SK-N-SH (cell line): ENCODE data around the gene SLC35B3. TPM values are rescaled to one million over a fixed set of nuclear protein-coding genes. Genes with fewer than 3 reads are reported as not detected.

Experiments
- CTCF ChIA-PET: fragments of 300-600, 350-600 bp; formaldehyde crosslinking; extraction: SDS; loops from one replicate; lab custom pipeline; 2021; lab: Yijun Ruan, JAX
- POLR2A ChIA-PET: fragments of 350-600 bp; sonication (Branson Sonifier 250); formaldehyde crosslinking; extraction: SDS; loops from one replicate; lab custom pipeline; 2020; ENCODE audit warnings: antibody characterized with exemption, inconsistent platforms; lab: Yijun Ruan, JAX
- DNase-seq: peaks from one replicate; pipeline ENCODE4 v3.0.0; 2012
- H2AFZ ChIP-seq: fragments of 200-600 bp; sonication (generic); 2 replicates; pipeline ENCODE4 v1.8.1; 2016; ENCODE audit warnings: antibody characterized with exemption, mild to moderate bottlenecking, low read depth
- H3F3A ChIP-seq: fragments of 200-600 bp; sonication (generic); replicated peaks from 2 replicates; pipeline ENCODE3; 2016; ENCODE audit warnings: antibody characterized with exemption, mild to moderate bottlenecking; ENCODE audit not compliant: insufficient read depth
- H3K27ac ChIP-seq, 2 experiments: fragments of 200-500 bp in 1 of 2; fragments of 200-600 bp in 1 of 2; sonication (Bioruptor generic) in 1 of 2; sonication (generic), shearing (Covaris generic) in 1 of 2; 2 replicates each; pipeline versions ENCODE4 v1.5.1 to v1.6.1; 2014 to 2016; ENCODE audit warnings: low read depth in 2 of 2, inconsistent platforms in 1 of 2, low read length in 1 of 2, mild to moderate bottlenecking in 1 of 2, mixed read lengths in 1 of 2
- H3K27me3 ChIP-seq: fragments of 200-600 bp; sonication (generic), shearing (Covaris generic); 2 replicates; pipeline ENCODE4 v1.6.1; 2016; ENCODE audit warnings: mixed run types; ENCODE audit not compliant: insufficient read depth
- H3K36me3 ChIP-seq, 2 experiments: fragments of 200-500 bp in 1 of 2; fragments of 200-600 bp in 1 of 2; sonication (Bioruptor generic) in 1 of 2; sonication (generic) in 1 of 2; replicated peaks in 1 of 2; 2 replicates each; pipeline versions ENCODE3 to v1.5.1; 2014 to 2016; ENCODE audit warnings: low read length in 1 of 2, mild to moderate bottlenecking in 1 of 2; ENCODE audit not compliant: insufficient read depth in 2 of 2, control insufficient read depth in 1 of 2
- H3K4me1 ChIP-seq, 2 experiments: fragments of 200-500 bp in 1 of 2; fragments of 200-600 bp in 1 of 2; sonication (Bioruptor generic) in 1 of 2; sonication (generic), shearing (Covaris generic) in 1 of 2; 2 replicates each; pipeline versions ENCODE4 v1.5.1 to v1.6.1; 2014 to 2016; ENCODE audit warnings: low read depth in 1 of 2, low read length in 1 of 2, mixed run types in 1 of 2; ENCODE audit not compliant: insufficient read depth in 2 of 2, control insufficient read depth in 1 of 2
- H3K4me2 ChIP-seq: fragments of 200-600 bp; sonication (generic), shearing (Covaris generic); 2 replicates; pipeline ENCODE4 v1.6.1; 2017; ENCODE audit warnings: mixed run types
- H3K4me3 ChIP-seq, 2 experiments: fragments of 200-500 bp in 1 of 2; fragments of 200-600 bp in 1 of 2; sonication (Bioruptor generic) in 1 of 2; sonication (generic), shearing (Covaris generic) in 1 of 2; 2 replicates each; pipeline versions ENCODE4 v1.5.1 to v1.8.1; 2014 to 2016; ENCODE audit warnings: low read depth in 2 of 2, inconsistent platforms in 1 of 2, low read length in 1 of 2, mild to moderate bottlenecking in 1 of 2, mixed read lengths in 1 of 2, moderate library complexity in 1 of 2
- H3K79me2 ChIP-seq: fragments of 200-600 bp; sonication (generic); 2 replicates; pipeline ENCODE4 v1.8.1; 2017; ENCODE audit warnings: mild to moderate bottlenecking; ENCODE audit not compliant: insufficient read depth
- H3K9ac ChIP-seq: fragments of 200-600 bp; sonication (generic); 2 replicates; pipeline ENCODE4 v1.6.1; 2017; ENCODE audit warnings: mixed run types
- H3K9me2 ChIP-seq: fragments of 200-600 bp; sonication (generic); 2 replicates; pipeline ENCODE4 v1.6.1; 2017; ENCODE audit warnings: mixed run types
- H3K9me3 ChIP-seq: fragments of 200-600 bp; sonication (generic); 2 replicates; pipeline ENCODE4 v1.6.1; 2017; ENCODE audit warnings: mixed run types, mild to moderate bottlenecking, moderate library complexity
- H4K20me1 ChIP-seq: fragments of 200-600 bp; sonication (generic); 2 replicates; pipeline ENCODE4 v1.6.1; 2017; ENCODE audit warnings: mild to moderate bottlenecking, mixed run types; ENCODE audit not compliant: insufficient read depth
- CHD2 ChIP-seq: fragments of 150-350 bp; IDR thresholded peaks from 2 replicates; pipeline ENCODE4 v1.6.1; 2018; ENCODE audit warnings: low read length; ENCODE audit not compliant: partially characterized antibody
- EP300 ChIP-seq, 2 experiments: IDR thresholded peaks; 2 replicates each; pipeline versions ENCODE4 v1.4.0 to v1.6.1; 2012; ENCODE audit warnings: borderline replicate concordance in 1 of 2, low read depth in 1 of 2, low read length in 1 of 2
- EZH2phosphoT487 ChIP-seq: fragments of 200-600 bp; sonication (generic); IDR thresholded peaks from 2 replicates; pipeline ENCODE4 v1.6.1; 2017; ENCODE audit warnings: low read depth, mixed run types, mild to moderate bottlenecking, antibody characterized with exemption, moderate library complexity, borderline replicate concordance
- GABPA ChIP-seq: IDR thresholded peaks from 2 replicates; pipeline ENCODE4 v1.4.0; 2012; ENCODE audit warnings: low read depth, mild to moderate bottlenecking
- MEF2A ChIP-seq: IDR thresholded peaks from 2 replicates; pipeline ENCODE4 v1.4.0; 2012; ENCODE audit warnings: low read depth, borderline replicate concordance
- MXI1 ChIP-seq: IDR thresholded peaks from 2 replicates; pipeline ENCODE4 v1.6.1; 2012; ENCODE audit warnings: mild to moderate bottlenecking, low read depth, low read length, improper control_type of control experiment
- POLR2AphosphoS5 ChIP-seq: IDR thresholded peaks from 2 replicates; pipeline ENCODE4 v1.6.1; 2012; ENCODE audit warnings: low read depth, low read length
- REST ChIP-seq: IDR thresholded peaks from 2 replicates; pipeline ENCODE4 v1.6.1; 2012; ENCODE audit warnings: mild to moderate bottlenecking, low read depth, low read length, moderate library complexity
- RXRA ChIP-seq: IDR thresholded peaks from 2 replicates; pipeline ENCODE4 v1.4.0; 2012; ENCODE audit warnings: low read depth, mild to moderate bottlenecking, borderline replicate concordance
- SMC3 ChIP-seq: IDR thresholded peaks from 2 replicates; pipeline ENCODE4 v1.6.1; 2012; ENCODE audit warnings: low read depth, low read length, improper control_type of control experiment
- TAF1 ChIP-seq: IDR thresholded peaks from 2 replicates; pipeline ENCODE4 v1.6.1; 2012; ENCODE audit warnings: low read depth, mild to moderate bottlenecking, low read length, moderate library complexity, borderline replicate concordance
- whole genome bisulfite sequencing: methylation state at CpG from one replicate; pipeline ENCODE4 v1.1.6; 2017; ENCODE audit warnings: low lambda C conversion rate; 5-methylcytosine and 5-hydroxymethylcytosine counted together
- polyA plus RNA-seq, 3 experiments: library from polyadenylated mRNA; depleted of rRNA; stranded (reverse); fragments of >200 nt; gene quantifications; 2 replicates each; pipeline ENCODE4 v1.2.3, GENCODE V29; 2012
- TF ChIP-seq, protein P1 (sequence below): fragments of 150-350 bp; IDR thresholded peaks from 2 replicates; pipeline ENCODE4 v1.6.1; 2016; ENCODE audit warnings: mild to moderate bottlenecking, low read depth, low read length

SLC35B3 gene
- polyA plus RNA-seq, 1 of the 3 experiments (the other 2 are of a cell fraction): 11.0 TPM

DNA sequence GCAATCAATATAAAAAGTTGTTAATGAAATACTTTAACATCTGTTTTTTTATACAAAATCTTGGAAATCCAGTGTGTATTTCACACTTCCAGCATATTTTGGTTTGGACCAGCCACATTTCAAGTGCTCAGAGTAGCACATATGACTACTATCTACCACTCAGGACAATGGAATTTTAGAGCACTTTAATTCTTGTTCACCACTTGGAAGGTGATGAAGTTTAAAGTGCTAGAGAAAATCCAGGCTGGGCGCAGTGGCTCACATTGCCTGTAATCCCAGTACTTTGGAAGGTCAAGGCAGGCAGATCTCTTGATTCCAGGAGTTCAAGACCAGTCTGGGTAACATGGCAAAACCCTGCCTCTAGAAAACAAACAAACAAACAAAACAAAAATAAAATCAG is 6.1 kb upstream of the SLC35B3 start:
- Histone ChIP-seq H3K27me3 (no peaks in the 10 kb centered on the region), H3K36me3 (no peaks in the 10 kb centered on the region), H3K27ac (no peak overlapping the region), H3K4me3 (no peak overlapping the region), H3K9me3 (no peaks in the 10 kb centered on the region), H3K4me1 (no peaks in the 10 kb centered on the region), H3K9ac (no peak overlapping the region), H3K9me2 (no peaks in the 10 kb centered on the region), H3F3A (no peaks in the 10 kb centered on the region), H3K4me2 (no peak overlapping the region), H4K20me1 (no peaks in the 10 kb centered on the region), H3K79me2 (no peaks in the 10 kb centered on the region), H2AFZ (no peak overlapping the region)
- 80% methylated on average over 1 of the region's 1 CpG for WGBS
- ChIA-PET CTCF (interaction anchor here (0.5 to 1.4 kb wide), 2 partner anchors 11 to 445 kb away, joined by 3 to 5 read pairs; no protein-coding TSS in a partner anchor), POLR2A (no interaction called here)
- TF ChIP-seq POLR2AphosphoS5: no peak
- no peak for TF ChIP-seq CHD2
- TF ChIP-seq RXRA: no peak
- TF ChIP-seq SMC3: no peak
- TF ChIP-seq, protein P1, sequence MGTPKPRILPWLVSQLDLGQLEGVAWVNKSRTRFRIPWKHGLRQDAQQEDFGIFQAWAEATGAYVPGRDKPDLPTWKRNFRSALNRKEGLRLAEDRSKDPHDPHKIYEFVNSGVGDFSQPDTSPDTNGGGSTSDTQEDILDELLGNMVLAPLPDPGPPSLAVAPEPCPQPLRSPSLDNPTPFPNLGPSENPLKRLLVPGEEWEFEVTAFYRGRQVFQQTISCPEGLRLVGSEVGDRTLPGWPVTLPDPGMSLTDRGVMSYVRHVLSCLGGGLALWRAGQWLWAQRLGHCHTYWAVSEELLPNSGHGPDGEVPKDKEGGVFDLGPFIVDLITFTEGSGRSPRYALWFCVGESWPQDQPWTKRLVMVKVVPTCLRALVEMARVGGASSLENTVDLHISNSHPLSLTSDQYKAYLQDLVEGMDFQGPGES: no peak
- no peak for TF ChIP-seq MXI1
- no peak for TF ChIP-seq MEF2A
- no peak for TF ChIP-seq EZH2phosphoT487
- TF ChIP-seq TAF1: no peak
- no peak for TF ChIP-seq GABPA
- no peak for TF ChIP-seq REST
- TF ChIP-seq EP300 (IDR thresholded peaks at IDR 0.05; ENCODE audit: borderline replicate concordance in 1 of 2, low read depth in 1 of 2, low read length in 1 of 2): no peak
- no peak for DNase-seq
